B cell (primary cell): ENCODE measurements around the gene CD4. TPM values are rescaled to one million over a fixed set of nuclear protein-coding genes. Genes with fewer than 3 reads are reported as not detected.
A peak's percentile ranks its signal among the peaks of the same experiment; 100 is the strongest.

Experiments
- ATAC-seq: fragments of 200-7000 bp; cut with Tn5 transposase; one replicate; pipeline ENCODE4 v1.10.0; 2021; ENCODE audit warnings: low read depth, mild to moderate bottlenecking, moderate number of reproducible peaks, moderate library complexity
- CTCF ChIA-PET: fragments of 350-600 bp; sonication (Branson Sonifier 250); formaldehyde crosslinking; loops from one replicate; lab custom pipeline; 2021; ENCODE audit warnings: antibody characterized with exemption, inconsistent platforms; lab: Charles Lee
- POLR2A ChIA-PET: fragments of 350-600 bp; sonication (Branson Sonifier 250); formaldehyde crosslinking; loops from one replicate; lab custom pipeline; 2021; ENCODE audit warnings: antibody characterized with exemption; lab: Charles Lee
- DNase-seq: peaks from one replicate; pipeline ENCODE4 v3.0.0; 2013
- H2AFZ ChIP-seq: 2 replicates; pipeline ENCODE4 v1.6.1; 2012; ENCODE audit warnings: mild to moderate bottlenecking, low read depth, low read length; ENCODE audit not compliant: insufficient read depth, poor library complexity, severe bottlenecking
- H3K27ac ChIP-seq, 2 donors: 1 replicate in 1 of 2; 2 replicates in 1 of 2; pipeline ENCODE4 v1.5.1; 2012 to 2013; ENCODE audit warnings: low read length in 2 of 2, mild to moderate bottlenecking in 2 of 2, moderate library complexity in 1 of 2
- H3K27me3 ChIP-seq, 4 experiments: fragments of 200-600 bp in 1 of 4; sonication (generic) in 1 of 4; replicated peaks in 1 of 4; 1 replicate in 2 of 4; 2 replicates in 2 of 4; pipeline versions ENCODE4 v1.6.1 to v1.7.0; 2013 to 2016; ENCODE audit warnings: low read length in 3 of 4, mild to moderate bottlenecking in 2 of 4, mixed read lengths in 1 of 4, moderate library complexity in 1 of 4; ENCODE audit not compliant: insufficient read depth in 4 of 4, control insufficient read depth in 3 of 4; ENCODE audit errors: control extremely low read depth in 1 of 4
- H3K36me3 ChIP-seq, 2 experiments: replicated peaks in 1 of 2; 1 replicate in 1 of 2; 2 replicates in 1 of 2; pipeline versions ENCODE4 v1.6.1 to v1.7.1; 2013; ENCODE audit warnings: low read length in 1 of 2; ENCODE audit not compliant: insufficient read depth in 2 of 2, control insufficient read depth in 1 of 2; ENCODE audit errors: control extremely low read depth in 1 of 2, extremely low read depth in 1 of 2
- H3K4me1 ChIP-seq, 2 donors: fragments of 200-600 bp in 1 of 2; sonication (generic) in 1 of 2; 1 replicate in 1 of 2; 2 replicates in 1 of 2; pipeline versions ENCODE4 v1.5.1 to v1.6.1; 2013 to 2017; ENCODE audit warnings: low read length in 2 of 2; ENCODE audit not compliant: control insufficient read depth in 2 of 2, insufficient read depth in 2 of 2
- H3K4me2 ChIP-seq: replicated peaks from 2 replicates; pipeline ENCODE3; 2012; ENCODE audit warnings: mild to moderate bottlenecking, low read depth, low read length; ENCODE audit not compliant: poor library complexity, severe bottlenecking
- H3K4me3 ChIP-seq, 5 experiments: fragments of 200-600 bp in 1 of 5; sonication (generic) in 1 of 5; 1 replicate in 3 of 5; 2 replicates in 2 of 5; pipeline versions ENCODE4 v1.5.1 to v1.7.0; 2011 to 2016; ENCODE audit warnings: low read length in 4 of 5, mild to moderate bottlenecking in 4 of 5, low read depth in 2 of 5, control low read depth in 1 of 5, moderate library complexity in 1 of 5; ENCODE audit not compliant: insufficient read depth in 1 of 5; ENCODE audit errors: control extremely low read depth in 1 of 5, extremely low read depth in 1 of 5
- H3K79me2 ChIP-seq: fragments of 200-600 bp; sonication (generic); one replicate; pipeline ENCODE4 v1.6.0; 2016; ENCODE audit warnings: low read length; ENCODE audit not compliant: control insufficient read depth, insufficient read depth
- H3K9ac ChIP-seq: fragments of 200-600 bp; sonication (generic); 2 replicates; pipeline ENCODE4 v1.6.1; 2017; ENCODE audit warnings: mild to moderate bottlenecking, low read length, moderate library complexity
- H3K9me3 ChIP-seq, 3 donors: one replicate each; pipeline versions ENCODE4 v1.6.1 to v1.7.1; 2013; ENCODE audit warnings: low read length in 2 of 3; ENCODE audit not compliant: control insufficient read depth in 2 of 3, insufficient read depth in 1 of 3; ENCODE audit errors: control extremely low read depth in 1 of 3
- H4K20me1 ChIP-seq: 2 replicates; pipeline ENCODE4 v1.6.0; 2012; ENCODE audit warnings: mild to moderate bottlenecking, low read length; ENCODE audit not compliant: insufficient read depth, control insufficient read depth, poor library complexity, severe bottlenecking
- H3K27ac Mint-ChIP-seq: one replicate; pipeline ENCODE4 v1.8.0; 2021; ENCODE audit warnings: mixed read lengths
- H3K27me3 Mint-ChIP-seq: one replicate; pipeline ENCODE4 v1.8.0; 2021; ENCODE audit warnings: mixed read lengths
- H3K4me1 Mint-ChIP-seq: one replicate; pipeline ENCODE4 v1.8.0; 2021; ENCODE audit warnings: mixed read lengths
- H3K4me3 Mint-ChIP-seq: one replicate; pipeline ENCODE4 v1.8.0; 2021; ENCODE audit warnings: mixed read lengths
- H3K9me3 Mint-ChIP-seq: one replicate; pipeline ENCODE4 v1.8.0; 2022; ENCODE audit warnings: mixed read lengths; ENCODE audit not compliant: insufficient read depth
- EZH2 ChIP-seq: IDR thresholded peaks from 2 replicates; pipeline ENCODE4 v1.6.1; 2012; ENCODE audit warnings: borderline replicate concordance, low read depth, mild to moderate bottlenecking, moderate library complexity, low read length; ENCODE audit not compliant: insufficient read depth, poor library complexity, severe bottlenecking
- WGBS: methylation state at CpG from one replicate; pipeline ENCODE4 v1.1.5; 2013; ENCODE audit warnings: missing lambda C conversion rate; ENCODE audit not compliant: insufficient coverage; 5-methylcytosine and 5-hydroxymethylcytosine counted together
- intact Hi-C: fragments of 100-400 bp; cut with micrococcal nuclease; formaldehyde crosslinking; loops from one replicate; pipeline ENCODE4 v1.10.0; 2022
- polyA plus RNA-seq: library from polyadenylated mRNA; depleted of rRNA; stranded (reverse); fragments of >200 nt; gene quantifications from 2 replicates; pipeline ENCODE4 v1.2.3, GENCODE V29; 2012
- total RNA-seq, 2 donors: library from RNA; stranded (reverse); fragments of 120-200 nt in 1 of 2; gene quantifications; 1 replicate in 1 of 2; 2 replicates in 1 of 2; pipeline versions ENCODE4 v1.2.3 to v1.2.4, GENCODE V29; 2013 to 2022
- TF ChIP-seq, protein P1 (sequence below): fragments of 200-600 bp; IDR thresholded peaks from one replicate; pipeline ENCODE4 v1.8.0; 2022; ENCODE audit warnings: antibody characterized with exemption, mild to moderate bottlenecking

CD4 gene
- total and polyA plus RNA-seq, 2 donors (not counting 1 experiment from before 2014, with no cell fraction given) = 0.49 to 2.2 TPM

DNA sequence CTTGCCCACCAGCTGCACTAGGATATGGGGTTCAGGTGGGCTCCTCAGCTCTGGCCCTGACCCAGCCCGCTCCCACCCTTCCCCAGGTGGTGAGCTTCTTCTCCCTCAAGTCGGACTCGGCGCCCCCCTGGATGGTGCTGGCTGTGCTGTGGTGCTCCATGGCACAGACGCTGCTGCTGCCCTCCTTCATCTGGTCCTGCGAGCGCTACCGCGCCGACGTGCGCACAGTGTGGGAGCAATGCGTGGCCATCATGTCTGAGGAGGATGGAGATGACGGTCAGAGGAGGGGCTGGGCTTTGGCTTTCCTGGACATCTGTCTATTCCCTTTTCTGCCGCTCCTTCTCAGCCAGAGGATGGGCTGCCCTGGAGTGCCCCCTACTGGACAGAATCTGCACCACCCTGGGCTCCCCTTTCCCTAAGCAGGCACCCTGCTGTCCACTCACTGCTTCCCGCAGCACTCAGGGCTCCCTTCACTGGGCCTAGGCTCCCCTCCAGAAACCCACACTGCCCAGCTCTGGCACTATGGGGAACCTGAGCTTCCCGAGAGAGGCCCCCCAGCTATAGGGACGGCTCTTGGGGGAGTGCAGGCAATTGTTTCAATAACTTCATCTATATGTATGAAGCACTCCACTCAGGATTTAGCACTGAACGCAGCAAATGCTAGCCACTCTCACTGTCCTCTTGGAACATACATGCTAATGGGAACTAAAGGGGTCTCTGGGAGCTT lies 36.2 kb downstream of the CD4 start:
- H3K4me3 ChIP-seq = no peak overlapping the region
- ATAC-seq = peak; percentile 66
- POLR2A ChIA-PET = no interaction called here
- Mint-ChIP-seq H3K27ac (no peak overlapping the region), H3K4me1 (peaks cover 31% of the 10 kb centered on the region), H3K9me3 (no peaks in the 10 kb centered on the region), H3K4me3 (no peak overlapping the region), H3K27me3 (peaks cover 78% of the 10 kb centered on the region)
- 33% methylated on average over 15 of the region's 19 CpGs for WGBS
- H3K9ac ChIP-seq = no peak overlapping the region
- no peak overlapping the region for H2AFZ ChIP-seq
- no peaks in the 10 kb centered on the region for H3K79me2 ChIP-seq
- peaks cover 0 to 13% (median 0%) of the 10 kb centered on the region in 3 donors for H3K9me3 ChIP-seq
- H3K27me3 ChIP-seq = peaks cover 0 to 82% (median 41%) of the 10 kb centered on the region in 4 experiments
- H3K4me2 ChIP-seq = no peak overlapping the region
- peaks cover 11% of the 10 kb centered on the region for H4K20me1 ChIP-seq
- TF ChIP-seq, protein P1, sequence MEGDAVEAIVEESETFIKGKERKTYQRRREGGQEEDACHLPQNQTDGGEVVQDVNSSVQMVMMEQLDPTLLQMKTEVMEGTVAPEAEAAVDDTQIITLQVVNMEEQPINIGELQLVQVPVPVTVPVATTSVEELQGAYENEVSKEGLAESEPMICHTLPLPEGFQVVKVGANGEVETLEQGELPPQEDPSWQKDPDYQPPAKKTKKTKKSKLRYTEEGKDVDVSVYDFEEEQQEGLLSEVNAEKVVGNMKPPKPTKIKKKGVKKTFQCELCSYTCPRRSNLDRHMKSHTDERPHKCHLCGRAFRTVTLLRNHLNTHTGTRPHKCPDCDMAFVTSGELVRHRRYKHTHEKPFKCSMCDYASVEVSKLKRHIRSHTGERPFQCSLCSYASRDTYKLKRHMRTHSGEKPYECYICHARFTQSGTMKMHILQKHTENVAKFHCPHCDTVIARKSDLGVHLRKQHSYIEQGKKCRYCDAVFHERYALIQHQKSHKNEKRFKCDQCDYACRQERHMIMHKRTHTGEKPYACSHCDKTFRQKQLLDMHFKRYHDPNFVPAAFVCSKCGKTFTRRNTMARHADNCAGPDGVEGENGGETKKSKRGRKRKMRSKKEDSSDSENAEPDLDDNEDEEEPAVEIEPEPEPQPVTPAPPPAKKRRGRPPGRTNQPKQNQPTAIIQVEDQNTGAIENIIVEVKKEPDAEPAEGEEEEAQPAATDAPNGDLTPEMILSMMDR = peak; percentile 86
- TF ChIP-seq EZH2 = no peak
- intact Hi-C loops = loop anchor here (1.0 to 2.0 kb wide), 3 partner anchors 72 to 263 kb away; partner anchors contain the start of gene MLF2
- DNase-seq = peak; percentile 80
- no peak overlapping the region for H3K27ac ChIP-seq
- peaks cover 37 to 40% of the 10 kb centered on the region in 2 donors for H3K4me1 ChIP-seq
- no peaks in the 10 kb centered on the region for H3K36me3 ChIP-seq
- CTCF ChIA-PET = interaction anchor here (1.1 to 6.2 kb wide), 10 partner anchors 8 to 275 kb away, joined by 3 to 33 read pairs (median 6); partner anchors contain the start of genes CDCA3, MLF2 and USP5
